T-helper 17 cell (primary cell): Measurements from ENCODE around the gene RFTN1. TPM values are rescaled to one million over a fixed set of nuclear protein-coding genes. Genes with fewer than 3 reads are reported as not detected.
A peak's percentile ranks its signal among the peaks of the same experiment; 100 is the strongest.

Source experiments
- ATAC-seq: fragments of 150-1000 bp; cut with Tn5 transposase; 2 replicates; pipeline ENCODE4 v1.10.0; 2021; ENCODE audit warnings: mild to moderate bottlenecking, moderate library complexity
- DNase-seq, 3 donors: peaks; one replicate each; pipeline versions ENCODE4 v3.0.0 to v3.0.0-alpha.2; 2020 to 2021
- H3K9me3 ChIP-seq: one replicate; pipeline ENCODE4 v1.7.0; 2013; ENCODE audit warnings: low read length, mild to moderate bottlenecking; ENCODE audit not compliant: control insufficient read depth, poor library complexity, severe bottlenecking
- H3K27ac Mint-ChIP-seq: one replicate; pipeline ENCODE4 v1.8.0; 2022; ENCODE audit warnings: mild to moderate bottlenecking, moderate library complexity, mixed read lengths
- H3K27me3 Mint-ChIP-seq: one replicate; pipeline ENCODE4 v1.8.0; 2022; ENCODE audit warnings: mixed read lengths
- H3K36me3 Mint-ChIP-seq: one replicate; pipeline ENCODE4 v1.8.0; 2022; ENCODE audit warnings: low read depth, mixed read lengths
- H3K4me1 Mint-ChIP-seq: one replicate; pipeline ENCODE4 v1.8.0; 2022; ENCODE audit warnings: mild to moderate bottlenecking, mixed read lengths
- H3K4me3 Mint-ChIP-seq: one replicate; pipeline ENCODE4 v1.8.0; 2022; ENCODE audit warnings: mild to moderate bottlenecking, moderate library complexity, mixed read lengths
- total RNA-seq, 4 donors: library from RNA in 2 of 4; stranded (reverse) in 2 of 4; gene quantifications; one replicate each; pipeline ENCODE4 v1.2.3 and lab custom pipeline; 2022 to 2026

RFTN1 gene
- total RNA-seq, 2 donors from 2014 or later: 51.8 to 55.8 TPM

DNA sequence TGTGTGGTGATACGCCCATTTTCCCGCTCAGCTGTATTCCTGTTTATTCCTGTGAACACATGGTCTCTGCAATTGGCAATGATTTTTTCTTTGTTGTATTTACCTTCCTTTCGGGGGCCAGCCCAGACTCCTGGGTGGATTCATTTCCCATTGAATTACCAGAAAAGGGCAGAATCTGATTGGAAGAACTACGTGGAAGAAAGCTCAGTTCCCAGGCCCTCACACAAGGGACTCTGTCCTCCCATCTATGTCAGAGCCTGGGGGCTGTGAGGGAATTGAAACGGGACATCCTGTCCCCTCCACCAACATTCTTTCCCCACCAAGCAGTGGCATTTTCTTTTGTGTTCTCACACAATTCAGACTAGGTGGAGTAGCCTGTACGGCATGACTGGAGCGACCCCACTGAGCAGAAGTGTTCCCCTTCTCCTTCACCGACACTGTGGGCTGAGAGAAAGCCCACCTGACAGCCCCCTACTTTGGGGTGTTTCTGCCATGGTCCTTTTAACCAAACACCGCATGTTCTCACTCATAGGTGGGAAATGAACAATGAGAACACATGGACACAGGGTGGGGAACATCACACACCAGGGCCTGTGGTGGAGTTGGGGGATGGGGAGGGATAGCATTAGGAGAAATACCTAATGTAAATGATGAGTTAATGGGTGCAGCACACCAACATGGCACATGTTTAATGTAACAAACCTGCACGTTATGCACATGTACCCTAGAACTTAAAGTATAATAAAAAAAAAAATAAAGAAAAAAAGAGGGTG, 32.1 kb upstream of the RFTN1 start:
- Mint-ChIP-seq H3K4me1 (peaks cover 2% of the 10 kb centered on the region), H3K27me3 (peaks cover 9% of the 10 kb centered on the region), H3K27ac (no peak overlapping the region), H3K4me3 (no peak overlapping the region), H3K36me3 (no peaks in the 10 kb centered on the region)
- ATAC-seq (no peak), DNase-seq (no peak)
- H3K9me3 ChIP-seq: no peaks in the 10 kb centered on the region

GRCh38 chr3:16543242-16543864, 29.9 kb upstream of the RFTN1 start:
- Mint-ChIP-seq H3K27me3 (peaks cover 19% of the 10 kb centered on the region), H3K27ac (no peak overlapping the region), H3K4me1 (peaks cover 2% of the 10 kb centered on the region), H3K36me3 (peaks cover 2% of the 10 kb centered on the region), H3K4me3 (no peak overlapping the region)
- DNase-seq (no peak), ATAC-seq (no peak)
- H3K9me3 ChIP-seq: no peaks in the 10 kb centered on the region

- no peaks in the 10 kb centered on the region for H3K9me3 ChIP-seq
- H3K36me3 Mint-ChIP-seq: peaks cover 2% of the 10 kb centered on the region
- H3K4me1 Mint-ChIP-seq: no peaks in the 10 kb centered on the region
- no peak overlapping the region for H3K27ac Mint-ChIP-seq
- no peak for DNase-seq
- ATAC-seq: no peak
- H3K4me3 Mint-ChIP-seq: no peak overlapping the region
- H3K27me3 Mint-ChIP-seq: peaks cover 41% of the 10 kb centered on the region
These were observed 25.0 kb upstream of the RFTN1 start for GRCh38 chr3:16538507-16538906.

DNA sequence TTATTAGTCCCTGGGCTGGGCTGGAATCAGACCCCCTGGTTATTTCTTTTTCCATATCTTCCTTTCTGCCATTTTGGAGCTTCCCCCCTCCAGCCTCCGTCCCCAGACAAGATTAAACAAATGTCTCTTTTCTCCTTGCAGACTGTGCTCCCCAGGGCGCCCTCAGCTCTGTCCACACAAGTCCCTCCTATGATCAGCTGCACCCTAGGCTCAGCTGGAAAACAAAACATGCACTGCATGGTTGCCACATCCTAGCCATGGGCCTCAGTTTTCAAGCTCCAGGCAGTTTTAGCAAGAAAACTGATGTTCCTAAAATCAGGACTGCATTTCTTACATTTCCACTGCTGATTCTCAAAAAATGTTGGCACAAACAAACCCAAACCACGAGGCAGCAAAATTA, 23.5 kb upstream of the RFTN1 start:
- H3K36me3 Mint-ChIP-seq: peaks cover 2% of the 10 kb centered on the region
- ATAC-seq (no peak), DNase-seq (no peak)
- no peak overlapping the region for H3K4me3 Mint-ChIP-seq
- H3K27me3 Mint-ChIP-seq: peaks cover 47% of the 10 kb centered on the region
- no peaks in the 10 kb centered on the region for H3K9me3 ChIP-seq
- H3K4me1 Mint-ChIP-seq: no peaks in the 10 kb centered on the region
- no peak overlapping the region for H3K27ac Mint-ChIP-seq

DNA sequence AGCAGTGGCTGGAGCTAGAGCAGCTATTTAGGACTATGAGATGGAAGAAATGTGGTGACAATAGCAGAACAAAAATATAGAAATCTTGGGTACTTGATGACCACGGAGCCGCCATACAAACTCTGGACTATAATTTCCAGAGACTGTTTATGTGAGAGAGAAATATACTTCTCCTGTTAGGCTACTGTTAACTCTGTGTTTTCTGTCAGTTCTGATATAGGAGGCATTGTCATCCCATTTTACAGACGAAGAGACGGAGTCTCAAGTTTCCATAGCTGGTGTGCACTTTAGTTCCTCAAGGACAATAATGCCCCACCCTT, 22.8 kb upstream of the RFTN1 start:
- no peak overlapping the region for H3K27ac Mint-ChIP-seq

DNA sequence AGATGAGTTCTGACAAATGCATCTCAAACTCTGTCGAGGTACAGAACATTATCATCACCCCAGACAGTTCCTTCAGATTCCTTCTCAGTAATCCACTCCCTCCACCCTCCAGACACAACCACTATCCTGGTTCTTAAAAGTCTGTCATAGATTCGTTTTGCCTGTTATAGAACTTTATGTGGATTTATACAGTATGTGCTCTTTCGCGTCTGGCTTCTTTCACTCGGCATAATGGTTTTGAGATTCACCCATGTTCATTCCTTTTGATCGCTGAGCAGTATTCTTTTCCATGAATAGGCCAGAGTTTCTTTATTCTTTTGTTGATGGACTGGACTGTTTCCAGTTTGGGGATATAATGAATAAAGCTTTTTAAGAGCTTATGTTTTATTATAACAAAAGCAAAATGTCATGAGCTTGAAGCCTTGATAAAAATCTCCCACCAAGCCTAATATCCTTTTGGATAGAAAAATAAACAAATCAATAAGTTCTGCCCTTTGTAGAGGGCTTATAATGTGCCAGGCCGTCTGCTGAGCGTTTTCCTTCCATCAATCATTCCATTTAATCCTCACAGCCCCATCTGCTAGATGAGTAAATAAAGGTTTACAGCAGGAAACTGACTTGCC, 21.3 kb upstream of the RFTN1 start:
- H3K9me3 ChIP-seq: no peaks in the 10 kb centered on the region
- ATAC-seq (no peak), DNase-seq (no peak)
- H3K27me3 Mint-ChIP-seq: peaks cover 45% of the 10 kb centered on the region
- peaks cover 2% of the 10 kb centered on the region for H3K36me3 Mint-ChIP-seq
- no peak overlapping the region for H3K4me3 Mint-ChIP-seq
- H3K27ac Mint-ChIP-seq: no peak overlapping the region
- peaks cover 4% of the 10 kb centered on the region for H3K4me1 Mint-ChIP-seq

More for the DNA sequence above, 22.8 kb upstream of the RFTN1 start:
- DNase-seq: no peak
- Mint-ChIP-seq H3K27me3 (peaks cover 45% of the 10 kb centered on the region), H3K4me1 (no peaks in the 10 kb centered on the region), H3K4me3 (no peak overlapping the region), H3K36me3 (peaks cover 2% of the 10 kb centered on the region)
- ATAC-seq: no peak
- H3K9me3 ChIP-seq: no peaks in the 10 kb centered on the region

DNA sequence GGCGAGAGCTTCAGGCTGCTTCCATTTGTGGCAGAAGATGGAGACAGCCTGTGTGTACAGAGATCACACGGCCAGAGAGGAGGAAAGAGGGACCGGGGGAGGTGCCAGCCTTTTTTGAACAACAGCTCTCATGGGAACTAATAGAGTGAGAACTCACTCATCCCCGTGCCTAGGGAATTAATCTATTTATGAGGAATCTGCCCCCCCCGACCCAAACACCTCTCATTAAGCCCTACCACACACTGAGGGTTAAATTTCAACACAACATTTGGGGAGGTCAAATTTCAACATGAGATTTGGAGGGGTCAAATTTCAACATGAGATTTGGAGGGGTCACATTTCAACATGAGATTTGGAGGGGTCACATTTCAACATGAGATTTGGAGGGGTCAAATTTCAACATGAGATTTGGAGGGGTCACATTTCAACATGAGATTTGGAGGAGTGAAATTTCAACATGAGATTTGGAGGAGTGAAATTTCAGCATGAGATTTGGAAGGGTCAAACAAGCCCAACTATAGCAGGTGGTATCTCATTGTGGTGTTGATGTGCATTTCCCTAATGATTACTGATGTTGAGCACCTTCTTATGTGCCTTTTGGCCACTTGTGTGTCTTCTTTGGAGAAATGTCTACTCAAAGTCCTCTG, 20.6 kb upstream of the RFTN1 start:
- no peak overlapping the region for H3K4me3 Mint-ChIP-seq
- H3K4me1 Mint-ChIP-seq: peaks cover 8% of the 10 kb centered on the region
- no peak overlapping the region for H3K27ac Mint-ChIP-seq
- no peak for DNase-seq
- no peaks in the 10 kb centered on the region for H3K9me3 ChIP-seq
- peaks cover 45% of the 10 kb centered on the region for H3K27me3 Mint-ChIP-seq
- H3K36me3 Mint-ChIP-seq: peaks cover 2% of the 10 kb centered on the region
- no peak for ATAC-seq

DNA sequence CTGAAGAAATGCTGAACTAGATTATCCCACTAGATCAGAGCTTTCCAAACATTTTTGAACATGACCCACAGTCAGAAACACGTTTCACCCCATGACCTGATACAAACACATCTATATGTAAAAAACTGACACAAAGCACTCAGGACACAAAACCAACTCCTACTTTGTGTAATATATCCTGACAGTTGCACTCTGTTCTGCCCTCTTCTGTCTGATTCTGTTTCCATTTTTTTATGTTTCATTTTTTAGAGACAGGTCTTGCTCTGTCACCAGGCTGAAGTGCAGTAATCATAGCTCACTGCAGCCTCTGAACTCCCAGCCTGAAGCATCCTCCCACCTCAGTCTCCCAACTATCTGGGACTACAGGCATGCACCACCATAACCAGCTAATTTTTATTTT, 15.8 kb upstream of the RFTN1 start:
- Mint-ChIP-seq H3K27me3 (peaks cover 17% of the 10 kb centered on the region), H3K27ac (no peak overlapping the region), H3K36me3 (no peaks in the 10 kb centered on the region), H3K4me1 (peaks cover 12% of the 10 kb centered on the region), H3K4me3 (no peak overlapping the region)
- ATAC-seq (peak; percentile 59), DNase-seq (no peak)
- no peaks in the 10 kb centered on the region for H3K9me3 ChIP-seq

GRCh38 chr3:16528581-16528993, 15.1 kb upstream of the RFTN1 start:
- no peak for DNase-seq
- Mint-ChIP-seq H3K4me1 (peaks cover 12% of the 10 kb centered on the region), H3K4me3 (no peak overlapping the region), H3K27me3 (peaks cover 17% of the 10 kb centered on the region), H3K36me3 (no peaks in the 10 kb centered on the region), H3K27ac (no peak overlapping the region)
- ATAC-seq: no peak
- H3K9me3 ChIP-seq: no peaks in the 10 kb centered on the region

DNA sequence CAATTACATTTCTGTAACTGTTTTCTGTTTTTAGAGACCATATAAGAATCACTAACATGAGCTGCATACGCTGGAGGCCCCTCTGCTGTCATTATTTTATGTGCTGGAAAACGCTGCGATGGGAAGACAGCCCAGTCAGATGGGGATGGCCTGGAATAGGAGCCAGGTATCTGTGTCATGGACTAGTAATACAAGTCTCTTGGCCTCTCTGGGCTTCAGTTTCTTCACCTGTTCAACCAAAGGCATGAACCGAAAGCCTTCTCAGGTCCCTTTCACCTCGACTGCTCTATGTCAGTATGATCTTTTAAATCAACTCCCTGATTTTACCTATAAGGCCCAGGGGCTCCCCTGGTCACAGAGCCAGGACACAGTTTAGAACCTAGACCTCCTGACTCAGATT, 14.6 kb upstream of the RFTN1 start:
- H3K27me3 Mint-ChIP-seq: peaks cover 17% of the 10 kb centered on the region
- H3K36me3 Mint-ChIP-seq: no peaks in the 10 kb centered on the region
- no peak for DNase-seq
- no peaks in the 10 kb centered on the region for H3K9me3 ChIP-seq
- peaks cover 12% of the 10 kb centered on the region for H3K4me1 Mint-ChIP-seq
- ATAC-seq: no peak
- no peak overlapping the region for H3K4me3 Mint-ChIP-seq
- no peak overlapping the region for H3K27ac Mint-ChIP-seq

DNA sequence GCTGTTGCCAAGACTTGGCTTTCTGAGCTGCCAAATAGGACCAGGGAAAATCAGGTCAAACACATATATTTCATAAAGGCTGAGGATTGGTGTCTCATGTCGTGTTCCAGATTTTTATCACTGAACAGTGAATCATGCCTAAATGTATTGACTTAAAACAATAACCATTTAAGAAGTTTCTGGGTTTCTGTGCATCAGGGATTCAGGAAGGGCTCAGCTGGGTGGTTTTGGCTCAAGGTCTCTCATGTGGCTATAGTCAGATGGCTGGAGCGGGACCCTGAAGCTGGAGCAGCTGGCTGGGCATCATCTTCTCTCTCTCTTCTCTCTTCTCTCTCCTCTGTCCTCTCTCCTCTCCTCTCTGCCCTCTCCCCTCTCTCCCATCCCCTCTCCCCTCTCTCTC, 10.7 kb upstream of the RFTN1 start:
- DNase-seq (no peak), ATAC-seq (no peak)
- Mint-ChIP-seq H3K27ac (peak overlapping the region; percentile 11), H3K36me3 (no peaks in the 10 kb centered on the region), H3K4me1 (peaks cover 7% of the 10 kb centered on the region), H3K27me3 (peaks cover 4% of the 10 kb centered on the region), H3K4me3 (no peak overlapping the region)
- no peaks in the 10 kb centered on the region for H3K9me3 ChIP-seq

- Mint-ChIP-seq H3K4me3 (no peak overlapping the region), H3K27me3 (peaks cover 4% of the 10 kb centered on the region), H3K27ac (peak overlapping the region; percentile 11), H3K4me1 (peaks cover 5% of the 10 kb centered on the region), H3K36me3 (no peaks in the 10 kb centered on the region)
- DNase-seq: no peak
- H3K9me3 ChIP-seq: no peaks in the 10 kb centered on the region
- no peak for ATAC-seq
These were observed 10.3 kb upstream of the RFTN1 start for GRCh38 chr3:16523778-16524177.

DNA sequence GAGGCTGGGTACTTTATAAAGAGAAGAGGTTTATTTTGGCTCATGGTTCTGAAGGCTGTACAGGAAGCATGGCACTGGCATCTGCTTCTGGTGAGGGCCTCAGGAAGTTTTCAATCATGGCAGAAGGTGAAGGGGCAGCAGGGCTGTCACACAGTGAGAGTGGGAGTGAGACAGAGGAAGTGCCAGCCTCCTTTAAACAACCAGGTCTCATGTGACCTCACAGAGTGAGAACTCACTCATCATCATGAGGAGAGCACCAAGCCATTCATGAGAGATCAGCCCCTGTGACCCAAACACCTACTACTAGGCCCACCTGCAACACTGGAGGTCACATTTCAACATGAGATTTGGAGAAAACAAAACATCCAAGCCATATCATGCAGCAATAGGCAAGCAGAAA, 9.3 kb upstream of the RFTN1 start:
- no peaks in the 10 kb centered on the region for H3K9me3 ChIP-seq
- Mint-ChIP-seq H3K4me3 (no peak overlapping the region), H3K27ac (no peak overlapping the region), H3K27me3 (peaks cover 4% of the 10 kb centered on the region), H3K36me3 (no peaks in the 10 kb centered on the region), H3K4me1 (peaks cover 5% of the 10 kb centered on the region)
- peak; percentile 48 for ATAC-seq
- no peak for DNase-seq
